Astrocyte of the hippocampus (primary cell): ENCODE measurements around the gene RNF4.
"Not testable (repeated sequence)": the region's sequence is repeated elsewhere in the genome, so short reads cannot be mapped to it uniquely, and the experiment has no call there.

Experiments
- DNase-seq: peaks from one replicate; pipeline ENCODE4 v3.0.0; 2011; ENCODE audit warnings: low read depth, low spot score

The RNF4 gene

GRCh38 chr4:2486981-2487380, 18.1 kb downstream of the RNF4 start:
- no peak for DNase-seq

DNA sequence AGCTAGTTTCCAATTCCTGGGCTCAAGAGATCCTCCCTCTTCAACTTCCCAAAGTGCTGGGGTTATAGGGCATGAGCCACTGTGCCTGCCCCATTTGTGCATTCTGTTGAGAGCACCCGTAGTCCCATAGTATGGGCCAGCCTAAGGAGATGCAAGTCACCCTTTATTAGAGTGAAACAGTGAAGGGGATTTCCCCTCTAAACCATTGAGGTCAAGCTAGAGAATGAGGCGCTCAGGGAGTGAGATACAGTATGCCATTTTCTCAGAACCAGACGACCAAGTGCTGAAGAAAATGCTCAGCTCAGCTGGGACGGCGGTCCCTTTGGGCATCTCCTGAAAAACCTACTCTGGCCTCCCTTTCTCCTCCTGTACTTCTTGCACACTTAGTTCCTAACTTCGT, 18.7 kb downstream of the RNF4 start:
- DNase-seq: peak; percentile 11

- DNase-seq: no peak
Observed at GRCh38 chr4:2489081-2489805, 20.3 kb downstream of the RNF4 start.

- no peak for DNase-seq
Observed at GRCh38 chr4:2489841-2490552, 21.1 kb downstream of the RNF4 start.

DNA sequence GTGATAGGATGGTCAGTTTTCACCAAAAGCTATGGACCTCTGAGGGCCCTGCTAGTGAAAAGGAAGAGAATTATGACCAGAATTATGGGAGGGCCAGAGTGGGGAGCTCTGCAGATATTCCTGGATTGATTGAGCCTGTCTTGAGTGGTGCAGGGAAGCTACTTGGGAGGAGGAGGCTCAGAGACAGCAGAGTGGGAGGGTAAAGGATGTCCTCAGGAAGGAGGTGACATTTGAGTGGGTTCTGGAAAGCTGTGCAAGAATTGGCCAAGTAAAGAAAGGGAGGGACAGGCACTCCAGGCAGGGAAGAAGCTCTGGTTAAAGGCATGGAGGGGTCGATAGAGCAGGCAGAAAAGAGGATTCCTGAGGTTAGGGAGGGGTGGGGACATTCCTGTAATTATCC, 24.1 kb downstream of the RNF4 start:
- DNase-seq: no peak

DNA sequence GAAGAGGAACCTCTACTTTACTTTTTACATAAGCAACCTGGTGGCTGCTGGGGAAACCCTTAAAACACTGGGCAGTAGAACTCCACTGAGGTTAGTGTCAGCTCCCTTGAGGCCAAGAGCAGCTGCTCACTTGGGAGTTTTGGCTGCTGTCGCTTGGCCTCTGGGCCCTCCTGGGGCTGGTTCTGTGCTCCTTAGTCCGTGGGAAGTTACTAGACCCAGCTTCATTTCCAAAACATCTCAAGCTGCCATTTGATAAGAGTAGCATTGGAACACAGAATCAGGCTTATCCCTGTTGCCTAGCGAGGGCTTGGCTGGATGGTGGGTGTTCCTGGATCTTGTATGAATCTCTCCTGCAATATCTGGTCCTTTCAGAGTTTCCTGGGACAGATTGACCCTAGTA, 26.1 kb downstream of the RNF4 start:
- DNase-seq: no peak

DNA sequence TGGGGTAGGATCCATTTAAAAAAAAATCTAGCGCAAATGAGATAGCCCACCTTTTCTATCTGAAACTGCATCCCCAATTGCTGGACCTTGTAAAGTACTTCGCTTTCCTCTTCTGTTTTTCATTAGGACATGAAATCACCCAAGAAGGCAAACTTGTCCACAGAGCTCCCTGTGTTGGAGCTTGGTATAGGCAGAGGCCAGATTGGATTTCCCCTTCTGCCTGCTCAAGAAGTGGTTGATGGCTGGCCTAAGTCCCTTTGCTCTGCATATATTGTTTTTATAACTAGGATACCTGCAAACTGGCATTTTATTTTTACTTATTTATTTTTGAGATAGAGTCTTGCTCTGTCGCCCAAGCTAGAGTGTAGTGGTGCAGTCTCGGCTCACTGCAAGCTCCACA, 28.4 kb downstream of the RNF4 start:
- DNase-seq: no peak

GRCh38 chr4:2497931-2498330, 29.0 kb downstream of the RNF4 start:
- DNase-seq: no peak

DNA sequence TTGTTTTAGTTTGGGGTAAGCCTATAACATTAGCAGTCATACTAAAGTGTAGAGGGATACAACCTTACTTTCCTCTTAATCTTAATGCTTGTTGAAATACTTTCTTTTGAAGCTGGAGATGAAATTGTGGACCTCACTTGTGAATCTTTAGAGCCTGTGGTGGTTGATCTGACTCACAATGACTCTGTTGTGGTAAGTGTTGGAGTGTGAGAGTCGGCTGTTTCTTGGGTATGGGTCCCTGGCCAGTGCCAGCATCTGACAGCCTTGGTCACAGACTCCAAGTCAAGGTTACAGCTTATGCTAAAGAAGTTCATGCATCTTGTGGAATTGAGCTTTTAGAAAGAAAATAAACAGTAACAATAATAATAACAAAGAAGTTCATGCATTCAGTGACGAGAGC, 31.6 kb downstream of the RNF4 start:
- peak; percentile 42 for DNase-seq

GRCh38 chr4:2501034-2501594, 32.2 kb downstream of the RNF4 start:
- no peak for DNase-seq

DNA sequence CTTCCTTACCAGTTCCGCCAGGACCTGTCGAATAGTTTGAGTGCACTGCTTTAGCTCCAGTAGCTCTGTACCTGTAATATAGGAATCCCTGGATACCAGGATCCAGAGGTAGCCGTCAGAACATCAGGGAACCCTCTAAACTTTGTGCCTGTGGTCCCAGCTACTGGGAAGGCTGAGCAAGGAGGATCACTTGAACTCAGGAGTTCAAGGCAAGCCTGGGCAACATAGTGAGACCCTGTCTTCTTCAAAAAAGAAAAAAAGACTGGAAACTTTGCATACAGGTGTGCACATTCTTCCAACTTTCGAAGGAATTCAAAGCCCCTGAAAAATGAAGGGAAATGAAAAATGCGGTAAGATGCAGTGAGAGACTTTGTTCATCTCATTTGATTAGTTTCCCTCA, 34.9 kb downstream of the RNF4 start:
- no peak for DNase-seq

DNA sequence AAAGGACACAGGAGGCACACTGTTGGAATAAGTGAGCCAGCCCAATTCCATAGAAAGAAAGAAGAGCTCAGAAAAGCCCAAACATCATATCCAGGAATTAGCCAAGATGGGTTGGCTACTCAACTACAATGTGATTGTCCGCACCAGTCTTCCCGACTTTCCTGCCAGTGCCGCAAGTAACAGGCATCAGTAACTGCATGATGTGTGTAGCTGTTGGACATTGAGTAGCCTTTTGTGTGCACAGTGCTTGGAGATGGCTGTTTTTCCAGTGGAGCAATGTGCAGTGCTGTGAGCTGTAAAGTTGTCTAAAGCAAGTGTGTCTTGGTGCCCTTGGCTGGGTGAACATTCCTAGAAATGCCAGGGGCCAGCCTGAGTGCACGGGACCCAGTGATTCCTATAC, 38.4 kb downstream of the RNF4 start:
- no peak for DNase-seq

GRCh38 chr4:2507855-2508254, 38.9 kb downstream of the RNF4 start:
- peak; percentile 19 for DNase-seq

DNA sequence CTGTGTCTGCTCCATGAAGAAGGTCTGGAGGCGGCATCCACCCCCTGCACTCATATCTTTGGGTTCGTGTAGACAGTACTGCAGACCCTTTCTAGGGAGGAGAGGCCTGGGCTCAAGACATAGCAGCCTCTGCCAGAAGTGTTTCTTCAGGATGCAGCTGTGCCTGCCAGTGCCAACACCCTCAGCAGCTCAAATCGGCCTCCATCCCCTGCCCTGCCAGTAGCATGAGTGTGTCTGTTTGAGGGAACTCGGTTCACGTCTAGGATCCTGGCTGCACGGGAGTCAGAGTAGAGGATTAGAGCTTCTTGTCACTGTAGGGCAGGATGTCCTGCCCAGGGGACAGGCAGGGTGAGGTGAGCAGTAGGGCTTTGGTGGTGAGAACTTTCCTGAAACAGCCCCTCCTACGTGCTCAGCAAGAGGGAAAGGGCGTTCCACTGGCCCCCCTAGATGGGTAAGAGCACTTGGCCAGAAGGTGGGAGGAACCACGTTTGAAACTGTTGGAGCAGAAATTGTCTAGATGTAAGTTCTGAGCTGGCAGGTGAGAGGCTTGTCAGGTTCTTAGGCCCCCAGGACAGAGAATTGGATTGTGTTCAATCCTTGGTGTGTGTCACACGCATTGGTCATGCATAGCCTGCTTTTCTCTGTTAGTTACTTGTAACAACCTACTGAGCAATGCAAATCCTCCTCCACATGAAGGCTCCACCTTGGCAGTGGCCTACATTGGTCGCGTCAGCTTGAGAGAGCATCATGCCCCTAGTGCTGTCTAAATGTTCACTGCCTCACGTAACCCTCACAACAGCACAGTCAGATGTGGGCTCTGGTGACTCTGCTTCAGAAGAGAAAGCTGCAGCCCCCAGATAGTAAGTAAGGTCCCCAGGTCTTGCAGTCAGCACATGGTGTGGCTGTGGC, 41.7 kb downstream of the RNF4 start:
- DNase-seq: no peak

DNA sequence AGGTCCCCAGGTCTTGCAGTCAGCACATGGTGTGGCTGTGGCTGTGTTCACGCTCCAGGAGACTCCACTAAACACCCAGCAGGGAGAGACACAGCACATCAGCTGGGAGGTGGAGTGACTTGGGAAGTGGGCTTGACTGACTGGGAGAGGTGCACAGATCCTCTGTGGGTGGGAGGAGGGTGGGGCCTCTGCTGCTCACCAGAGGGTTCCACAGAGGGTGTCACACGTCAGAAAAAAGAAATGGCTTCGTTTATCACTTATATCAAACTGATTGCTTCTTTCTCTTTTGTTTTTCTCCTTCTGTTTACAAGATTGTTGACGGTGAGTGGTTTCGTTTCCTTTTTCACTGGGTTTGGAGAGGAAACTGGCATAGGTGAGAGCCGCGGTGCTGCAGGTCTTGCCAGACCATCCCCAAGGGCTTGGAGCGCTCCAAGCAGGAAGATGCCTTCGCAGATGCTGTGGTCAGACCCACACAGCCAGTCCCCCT, 42.8 kb downstream of the RNF4 start:
- no peak for DNase-seq

GRCh38 chr4:2512396-2513135, 43.7 kb downstream of the RNF4 start:
- DNase-seq: no peak

DNA sequence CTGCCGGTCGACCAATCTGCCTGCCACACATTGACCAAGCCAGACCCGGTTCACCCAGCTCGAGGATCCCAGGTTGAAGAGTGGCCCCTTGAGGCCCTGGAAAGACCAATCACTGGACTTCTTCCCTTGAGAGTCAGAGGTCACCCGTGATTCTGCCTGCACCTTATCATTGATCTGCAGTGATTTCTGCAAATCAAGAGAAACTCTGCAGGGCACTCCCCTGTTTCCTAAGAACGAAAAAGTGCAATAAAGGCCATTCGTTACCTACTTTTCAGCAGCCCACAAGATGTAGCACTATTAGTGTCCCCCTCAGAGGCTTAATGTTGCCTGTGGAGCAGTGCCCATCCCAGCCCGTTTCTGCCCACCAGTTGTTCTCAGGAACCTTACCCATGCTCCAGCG, 45.3 kb downstream of the RNF4 start:
- not testable (repeated sequence) for DNase-seq

DNA sequence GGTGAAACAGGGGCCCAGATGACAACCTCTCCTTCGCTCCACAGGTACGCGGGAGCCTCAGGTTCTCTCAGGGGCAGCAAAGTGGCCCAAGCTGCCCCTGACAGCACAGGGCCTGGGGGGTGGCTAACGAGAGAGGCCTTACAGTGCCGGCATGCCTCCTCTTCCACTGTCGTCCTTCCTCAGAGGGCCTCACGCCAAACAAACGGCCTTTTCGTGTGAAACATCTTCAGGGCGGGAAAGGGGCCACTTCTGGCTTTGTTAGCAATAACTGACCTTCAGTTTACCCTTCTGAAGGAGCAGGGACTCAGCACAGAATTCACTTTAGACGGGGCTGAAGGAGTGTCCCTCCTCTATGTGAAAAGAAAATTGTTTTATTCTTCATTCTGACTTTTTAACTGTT, 46.0 kb downstream of the RNF4 start:
- DNase-seq: not testable (repeated sequence)

DNA sequence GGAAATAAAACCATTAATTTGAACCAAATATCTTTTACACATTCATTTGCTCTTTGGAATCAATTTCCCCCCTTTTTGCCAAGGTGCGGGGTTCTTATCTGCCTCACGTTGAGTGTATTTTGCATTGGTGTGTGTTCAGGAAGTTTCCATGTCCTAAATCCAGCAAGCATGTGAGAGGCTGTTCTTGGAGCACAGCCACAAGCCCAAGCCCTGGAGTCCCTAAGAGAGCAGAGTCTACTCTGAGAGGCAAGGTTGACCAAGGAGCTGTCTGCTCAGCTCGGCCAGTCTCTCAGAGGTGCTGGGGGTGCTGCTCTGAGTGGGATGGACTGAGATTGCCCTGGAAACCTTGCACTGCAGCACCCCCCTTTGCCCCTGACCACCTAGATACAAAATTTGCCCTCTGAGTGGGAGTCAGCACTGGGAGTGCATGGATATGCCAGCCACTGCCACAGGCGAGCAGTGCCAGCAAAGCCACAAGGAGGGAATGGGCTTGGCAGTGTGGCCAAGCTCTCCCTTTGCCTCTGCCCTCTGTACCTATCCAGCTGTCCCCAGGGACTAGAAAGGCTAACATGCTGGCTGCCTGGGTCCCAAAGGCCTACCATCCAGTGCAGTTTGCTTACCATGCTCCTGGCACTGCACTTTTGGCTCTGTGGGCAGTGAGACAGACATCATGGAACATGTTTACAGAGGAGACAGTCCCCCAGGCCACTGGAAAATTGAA, 47.1 kb downstream of the RNF4 start:
- no peak for DNase-seq

- no peak for DNase-seq
Observed at GRCh38 chr4:2516635-2517034, 47.7 kb downstream of the RNF4 start.

DNA sequence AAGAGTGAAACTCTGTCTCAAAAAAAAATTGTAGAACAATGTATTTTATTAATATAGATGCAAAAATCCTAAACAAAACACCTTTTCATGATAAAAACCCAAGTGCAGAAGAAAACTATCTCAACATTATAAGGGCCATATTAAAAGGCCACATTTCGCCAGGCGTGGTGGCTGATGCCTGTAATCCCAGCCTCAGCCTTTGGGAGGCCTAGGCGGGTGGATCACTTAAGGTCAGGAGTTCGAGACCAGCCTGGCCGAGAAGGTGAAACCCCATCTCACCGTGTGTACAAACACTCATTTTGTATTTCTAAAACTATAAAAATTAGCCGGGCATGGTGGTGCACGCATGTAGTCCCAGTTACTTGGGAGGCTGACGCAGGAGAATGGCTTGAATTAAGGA, 57.7 kb downstream of the RNF4 start:
- no peak for DNase-seq
